ENCODE results near the gene PHC2.

DNA sequence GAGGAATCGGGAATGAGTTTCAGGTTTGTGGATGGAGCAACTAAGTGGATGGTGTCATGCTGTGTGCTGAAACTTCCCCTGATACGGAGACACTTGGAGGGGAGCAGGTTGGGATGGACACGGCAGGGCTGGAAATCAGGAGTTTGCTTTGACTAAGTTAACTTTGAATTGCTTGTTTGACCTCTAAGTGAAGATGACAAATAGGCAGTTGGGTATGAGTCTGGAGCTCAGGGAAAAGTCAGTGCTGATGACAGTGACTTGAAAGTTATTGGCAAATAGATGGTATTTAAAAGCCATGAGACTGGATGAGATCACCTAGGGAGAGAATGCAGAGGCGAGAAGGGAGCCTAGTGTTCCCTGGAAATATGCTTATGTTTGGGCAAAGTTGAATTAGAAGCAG lies 28.8 kb upstream of the PHC2 start:
- no peak for TF ChIP-seq CTCF (conservative IDR thresholded peaks at IDR 0.05)
- no peak for TF ChIP-seq ZFX (IDR thresholded peaks at IDR 0.05)
